Panc1 (cell line): ENCODE data around the gene REXO4. TPM values are rescaled to one million over a fixed set of nuclear protein-coding genes. Genes with fewer than 3 reads are reported as not detected.

Source experiments
- ATAC-seq: fragments of 200-7000 bp; cut with Tn5 transposase; 2 replicates; pipeline ENCODE4 v1.9.1; 2020; ENCODE audit warnings: mild to moderate bottlenecking, moderate library complexity
- BruUV-seq: library from RNA; stranded (reverse); fragments of 400-500 nt; replicated peaks from 2 replicates; lab custom pipeline; 2021; lab: Mats Ljungman, UMichigan
- CTCF ChIA-PET: fragments of 300-600 bp; sonication (Branson Sonifier 250); formaldehyde crosslinking; loops from one replicate; lab custom pipeline; 2022; ENCODE audit warnings: antibody characterized with exemption; lab: Charles Lee
- POLR2A ChIA-PET: fragments of 300-600 bp; sonication (Branson Sonifier 250); formaldehyde crosslinking; loops from one replicate; lab custom pipeline; 2022; ENCODE audit warnings: antibody characterized with exemption; lab: Charles Lee
- DNase-seq: peaks from one replicate; pipeline ENCODE4 v3.0.0-alpha.2; 2010; ENCODE audit warnings: low read depth, low spot score
- H3K27ac ChIP-seq: 2 replicates; pipeline ENCODE4 v1.5.1; 2011; ENCODE audit warnings: mild to moderate bottlenecking, low read length, inconsistent platforms
- H3K27me3 ChIP-seq: fragments of 200-500 bp; sonication (Bioruptor generic); 2 replicates; pipeline ENCODE4 v1.6.0; 2014; ENCODE audit warnings: low read length, inconsistent platforms; ENCODE audit not compliant: control insufficient read depth, insufficient read depth
- H3K36me3 ChIP-seq: fragments of 200-500 bp; sonication (Bioruptor generic); 2 replicates; pipeline ENCODE4 v1.5.1; 2014; ENCODE audit warnings: inconsistent platforms, mild to moderate bottlenecking, low read length, moderate library complexity; ENCODE audit not compliant: control insufficient read depth, insufficient read depth
- H3K4me1 ChIP-seq: 2 replicates; pipeline ENCODE4 v1.5.1; 2011; ENCODE audit warnings: inconsistent platforms, mild to moderate bottlenecking, low read length, moderate library complexity; ENCODE audit not compliant: control insufficient read depth, insufficient read depth
- H3K4me3 ChIP-seq, 2 experiments: 2 replicates each; pipeline ENCODE4 v1.5.1; 2011 to 2012; ENCODE audit warnings: low read depth in 2 of 2, low read length in 2 of 2, mild to moderate bottlenecking in 2 of 2, inconsistent platforms in 1 of 2, moderate library complexity in 1 of 2
- H3K9me3 ChIP-seq: fragments of 200-500 bp; sonication (Bioruptor generic); 2 replicates; pipeline ENCODE4 v1.5.1; 2014; ENCODE audit warnings: low read depth, mild to moderate bottlenecking, inconsistent platforms, low read length, moderate library complexity; ENCODE audit not compliant: control insufficient read depth, insufficient read depth
- CTCF ChIP-seq: fragments of 450-650 bp; IDR thresholded peaks from 2 replicates; pipeline ENCODE4 v1.5.1; 2017; ENCODE audit warnings: mild to moderate bottlenecking
- POLR2AphosphoS5 ChIP-seq: IDR thresholded peaks from 2 replicates; pipeline ENCODE4 v1.6.1; 2012; ENCODE audit warnings: mild to moderate bottlenecking, low read depth, low read length, moderate library complexity
- SIN3A ChIP-seq: IDR thresholded peaks from 2 replicates; pipeline ENCODE4 v1.6.1; 2012; ENCODE audit warnings: low read depth, mild to moderate bottlenecking, low read length, moderate library complexity, borderline replicate concordance; ENCODE audit not compliant: insufficient read depth
- TCF7L2 ChIP-seq: IDR thresholded peaks from 2 replicates; pipeline ENCODE4 v1.6.1; 2011; ENCODE audit warnings: mild to moderate bottlenecking, low read depth, low read length, inconsistent platforms
- in situ Hi-C: cut with HindIII; loops from 2 replicates; pipeline ENCODE4 v1.10.0; 2016; ENCODE audit warnings: low sequenced_read_pairs, low pct_unique_long_range_greater_than_20kb
- intact Hi-C: fragments of 100-400 bp; cut with micrococcal nuclease; formaldehyde crosslinking; loops from one replicate; pipeline ENCODE4 v1.10.0; 2022; ENCODE audit not compliant: unreplicated experiment
- total RNA-seq: library from RNA; stranded (reverse); gene quantifications from one replicate; pipeline ENCODE4 v1.2.1, GENCODE V29; 2021; ENCODE audit not compliant: unreplicated experiment
- TF ChIP-seq, protein P1 (sequence below), 2 experiments: IDR thresholded peaks; 2 replicates each; pipeline ENCODE4 v1.6.1; 2011 to 2012; ENCODE audit warnings: low read depth in 2 of 2, control low read depth in 1 of 2, low read length in 1 of 2, mild to moderate bottlenecking in 1 of 2, moderate library complexity in 1 of 2; ENCODE audit not compliant: insufficient read depth in 1 of 2

Gene REXO4
- total RNA-seq, 1 experiment from 2014 or later: 19.9 TPM

GRCh38 chr9:133380734-133381133, 37.1 kb downstream of the REXO4 start:
- H3K9me3 ChIP-seq: no peaks in the 10 kb centered on the region
- no peak overlapping the region for H3K4me3 ChIP-seq
- in situ Hi-C loops: no loop called here
- TF ChIP-seq POLR2AphosphoS5: no peak
- no peak for TF ChIP-seq SIN3A
- TF ChIP-seq, protein P1, sequence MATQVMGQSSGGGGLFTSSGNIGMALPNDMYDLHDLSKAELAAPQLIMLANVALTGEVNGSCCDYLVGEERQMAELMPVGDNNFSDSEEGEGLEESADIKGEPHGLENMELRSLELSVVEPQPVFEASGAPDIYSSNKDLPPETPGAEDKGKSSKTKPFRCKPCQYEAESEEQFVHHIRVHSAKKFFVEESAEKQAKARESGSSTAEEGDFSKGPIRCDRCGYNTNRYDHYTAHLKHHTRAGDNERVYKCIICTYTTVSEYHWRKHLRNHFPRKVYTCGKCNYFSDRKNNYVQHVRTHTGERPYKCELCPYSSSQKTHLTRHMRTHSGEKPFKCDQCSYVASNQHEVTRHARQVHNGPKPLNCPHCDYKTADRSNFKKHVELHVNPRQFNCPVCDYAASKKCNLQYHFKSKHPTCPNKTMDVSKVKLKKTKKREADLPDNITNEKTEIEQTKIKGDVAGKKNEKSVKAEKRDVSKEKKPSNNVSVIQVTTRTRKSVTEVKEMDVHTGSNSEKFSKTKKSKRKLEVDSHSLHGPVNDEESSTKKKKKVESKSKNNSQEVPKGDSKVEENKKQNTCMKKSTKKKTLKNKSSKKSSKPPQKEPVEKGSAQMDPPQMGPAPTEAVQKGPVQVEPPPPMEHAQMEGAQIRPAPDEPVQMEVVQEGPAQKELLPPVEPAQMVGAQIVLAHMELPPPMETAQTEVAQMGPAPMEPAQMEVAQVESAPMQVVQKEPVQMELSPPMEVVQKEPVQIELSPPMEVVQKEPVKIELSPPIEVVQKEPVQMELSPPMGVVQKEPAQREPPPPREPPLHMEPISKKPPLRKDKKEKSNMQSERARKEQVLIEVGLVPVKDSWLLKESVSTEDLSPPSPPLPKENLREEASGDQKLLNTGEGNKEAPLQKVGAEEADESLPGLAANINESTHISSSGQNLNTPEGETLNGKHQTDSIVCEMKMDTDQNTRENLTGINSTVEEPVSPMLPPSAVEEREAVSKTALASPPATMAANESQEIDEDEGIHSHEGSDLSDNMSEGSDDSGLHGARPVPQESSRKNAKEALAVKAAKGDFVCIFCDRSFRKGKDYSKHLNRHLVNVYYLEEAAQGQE (IDR thresholded peaks at IDR 0.05; ENCODE audit: insufficient read depth in 1 of 2, low read depth in 2 of 2, low read length in 1 of 2): no peak
- TF ChIP-seq CTCF: no peak
- no peak for TF ChIP-seq TCF7L2
- POLR2A ChIA-PET: no interaction called here
- intact Hi-C loops: no loop called here
- no peak for ATAC-seq
- CTCF ChIA-PET: interaction anchor here (0.7 kb wide), 1 partner anchor 144 kb away, joined by 8 read pairs; the partner anchor contains the start of gene MYMK
- BruUV-seq: no TSS peak
- peaks cover 8% of the 10 kb centered on the region for H3K4me1 ChIP-seq
- no peak for DNase-seq
- no peaks in the 10 kb centered on the region; the same call in 1 of the 2 replicates for H3K36me3 ChIP-seq
- no peak overlapping the region for H3K27ac ChIP-seq
- no peaks in the 10 kb centered on the region for H3K27me3 ChIP-seq

- intact Hi-C loops (no loop called here), in situ Hi-C loops (no loop called here)
- BruUV-seq: no TSS peak
- no peaks in the 10 kb centered on the region for H3K27me3 ChIP-seq
- ChIA-PET CTCF (interaction anchor here (0.6 kb wide), 1 partner anchor 67 kb away, joined by 3 read pairs; no protein-coding TSS in a partner anchor), POLR2A (interaction anchor here (0.6 kb wide), 1 partner anchor 24 kb away, joined by 3 read pairs; no protein-coding TSS in a partner anchor)
- no peak overlapping the region for H3K4me3 ChIP-seq
- H3K9me3 ChIP-seq: no peaks in the 10 kb centered on the region
- no peak for DNase-seq
- TF ChIP-seq, protein P1 (IDR thresholded peaks at IDR 0.05; ENCODE audit: insufficient read depth in 1 of 2, low read depth in 2 of 2, low read length in 1 of 2): no peak
- TF ChIP-seq TCF7L2 (no peak), SIN3A (no peak), POLR2AphosphoS5 (no peak)
- peaks cover 5% of the 10 kb centered on the region; the same call in 1 of the 2 replicates for H3K36me3 ChIP-seq
- no peak for ATAC-seq
- H3K27ac ChIP-seq: no peak overlapping the region
- H3K4me1 ChIP-seq: peaks cover 9% of the 10 kb centered on the region
Observed at GRCh38 chr9:133379153-133380086, 38.4 kb downstream of the REXO4 start.
